GM21717 (cell line): ENCODE results near the gene GDA.

ENCODE experiments used
- ATAC-seq: cut with Tn5 transposase; IDR thresholded peaks from one replicate; pipeline ENCODE4 v1.9.1; 2021; ENCODE audit warnings: mild to moderate bottlenecking, moderate library complexity; ENCODE audit not compliant: unreplicated experiment

GDA gene

GRCh38 chr9:72149231-72149975, at the start of gene GDA:
GDA (plus strand) TSS chr9:72149440; CDS start chr9:72149560, 120 bp downstream.
- ATAC-seq: no peak

GRCh38 chr9:72102520-72102919, 46.7 kb upstream of the GDA start:
- ATAC-seq: no peak

GRCh38 chr9:72113056-72113455, 36.2 kb upstream of the GDA start:
- no peak for ATAC-seq

GRCh38 chr9:72119853-72120252, 29.4 kb upstream of the GDA start:
- ATAC-seq: no peak

- no peak for ATAC-seq
Measured at GRCh38 chr9:72124947-72125346, 24.3 kb upstream of the GDA start.

- ATAC-seq: no peak
Measured at GRCh38 chr9:72127753-72128152, 21.5 kb upstream of the GDA start.

GRCh38 chr9:72128526-72128925, 20.7 kb upstream of the GDA start:
- ATAC-seq: no peak

- no peak for ATAC-seq
Measured at GRCh38 chr9:72129271-72130156, 19.7 kb upstream of the GDA start.

- no peak for ATAC-seq
Measured at GRCh38 chr9:72130321-72130720, 18.9 kb upstream of the GDA start.

- no peak for ATAC-seq
Measured at GRCh38 chr9:72131206-72131605, 18.0 kb upstream of the GDA start.

- no peak for ATAC-seq
Measured at GRCh38 chr9:72132052-72132451, 17.2 kb upstream of the GDA start.

- no peak for ATAC-seq
Measured at GRCh38 chr9:72133365-72134035, 15.7 kb upstream of the GDA start.

GRCh38 chr9:72134801-72135200, 14.4 kb upstream of the GDA start:
- ATAC-seq: no peak

- ATAC-seq: no peak
Measured at GRCh38 chr9:72137697-72138365, 11.4 kb upstream of the GDA start.

- ATAC-seq: no peak
Measured at GRCh38 chr9:72139226-72139625, 10.0 kb upstream of the GDA start.

GRCh38 chr9:72140586-72140985, 8.7 kb upstream of the GDA start:
- no peak for ATAC-seq

- ATAC-seq: no peak
Measured at GRCh38 chr9:72141484-72141883, 7.8 kb upstream of the GDA start.

- ATAC-seq: no peak
Measured at GRCh38 chr9:72144756-72145492, 4.3 kb upstream of the GDA start.

GRCh38 chr9:72145733-72146505, 3.3 kb upstream of the GDA start:
- no peak for ATAC-seq

- ATAC-seq: no peak
Measured at GRCh38 chr9:72147676-72148075, 1.6 kb upstream of the GDA start.
